Bronchial epithelial cell (primary cell): ENCODE measurements around the gene ELAC1. TPM values are rescaled to one million over a fixed set of nuclear protein-coding genes. Genes with fewer than 3 reads are reported as not detected.
"Not testable (repeated sequence)": the region's sequence is repeated elsewhere in the genome, so short reads cannot be mapped to it uniquely, and the experiment has no call there.

Source experiments
- DNase-seq: peaks from one replicate; pipeline ENCODE4 v3.0.0-alpha.2; 2010; ENCODE audit warnings: low read depth
- FAIRE-seq: peaks from 2 replicates; lab custom pipeline; 2011; peaks lifted over from hg19 to GRCh38; lab: Jason Lieb, UNC
- H3K27me3 ChIP-seq: 2 replicates; pipeline ENCODE4 v1.5.1; 2011; ENCODE audit warnings: low read length; ENCODE audit not compliant: control insufficient read depth, insufficient read depth
- H3K36me3 ChIP-seq: 2 replicates; pipeline ENCODE4 v1.5.1; 2011; ENCODE audit warnings: low read length; ENCODE audit not compliant: control insufficient read depth, insufficient read depth
- H3K4me3 ChIP-seq: 2 replicates; pipeline ENCODE4 v1.5.1; 2011; ENCODE audit warnings: mild to moderate bottlenecking, low read depth, low read length, control low read depth
- total RNA-seq: library from RNA; depleted of rRNA; stranded (reverse); fragments of >200 nt; gene quantifications from 2 replicates; pipeline ENCODE4 v1.2.1, GENCODE V29; 2014
- TF ChIP-seq, protein P1 (sequence below): IDR thresholded peaks from 2 replicates; pipeline ENCODE4 v1.5.1; 2011; ENCODE audit warnings: mild to moderate bottlenecking, moderate library complexity, low read length, control low read depth, inconsistent platforms; ENCODE audit not compliant: insufficient read depth, severe bottlenecking

Gene ELAC1
- total RNA-seq, 1 donor from 2014 or later: 2.6 TPM

DNA sequence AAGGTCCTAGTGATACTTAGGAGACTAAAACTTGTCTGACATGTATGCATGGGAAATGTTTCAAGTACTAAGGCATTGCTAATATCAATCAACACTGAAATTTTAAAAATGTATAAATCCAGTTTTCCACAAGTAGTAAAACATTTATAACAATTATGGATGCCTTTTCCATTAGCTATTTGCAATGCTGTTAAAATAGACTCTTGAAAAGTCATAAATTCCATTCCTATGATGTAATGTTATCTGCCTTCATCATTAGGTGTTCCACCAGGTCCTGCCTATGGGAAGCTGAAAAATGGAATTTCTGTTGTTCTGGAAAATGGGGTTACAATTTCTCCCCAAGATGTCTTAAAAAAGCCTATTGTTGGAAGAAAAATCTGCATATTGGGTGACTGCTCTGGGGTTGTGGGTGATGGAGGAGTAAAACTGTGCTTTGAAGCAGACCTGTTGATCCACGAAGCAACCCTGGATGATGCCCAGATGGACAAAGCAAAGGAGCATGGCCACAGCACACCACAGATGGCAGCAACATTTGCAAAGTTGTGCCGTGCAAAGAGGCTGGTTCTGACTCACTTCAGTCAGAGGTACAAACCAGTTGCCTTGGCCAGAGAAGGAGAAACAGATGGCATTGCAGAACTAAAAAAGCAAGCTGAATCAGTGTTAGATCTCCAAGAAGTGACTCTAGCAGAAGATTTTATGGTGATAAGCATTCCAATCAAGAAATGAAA, 18.7 kb downstream of the ELAC1 start:
- H3K36me3 ChIP-seq: no peaks in the 10 kb centered on the region
- no peak overlapping the region for H3K4me3 ChIP-seq
- DNase-seq: peak; percentile 38
- TF ChIP-seq, protein P1, sequence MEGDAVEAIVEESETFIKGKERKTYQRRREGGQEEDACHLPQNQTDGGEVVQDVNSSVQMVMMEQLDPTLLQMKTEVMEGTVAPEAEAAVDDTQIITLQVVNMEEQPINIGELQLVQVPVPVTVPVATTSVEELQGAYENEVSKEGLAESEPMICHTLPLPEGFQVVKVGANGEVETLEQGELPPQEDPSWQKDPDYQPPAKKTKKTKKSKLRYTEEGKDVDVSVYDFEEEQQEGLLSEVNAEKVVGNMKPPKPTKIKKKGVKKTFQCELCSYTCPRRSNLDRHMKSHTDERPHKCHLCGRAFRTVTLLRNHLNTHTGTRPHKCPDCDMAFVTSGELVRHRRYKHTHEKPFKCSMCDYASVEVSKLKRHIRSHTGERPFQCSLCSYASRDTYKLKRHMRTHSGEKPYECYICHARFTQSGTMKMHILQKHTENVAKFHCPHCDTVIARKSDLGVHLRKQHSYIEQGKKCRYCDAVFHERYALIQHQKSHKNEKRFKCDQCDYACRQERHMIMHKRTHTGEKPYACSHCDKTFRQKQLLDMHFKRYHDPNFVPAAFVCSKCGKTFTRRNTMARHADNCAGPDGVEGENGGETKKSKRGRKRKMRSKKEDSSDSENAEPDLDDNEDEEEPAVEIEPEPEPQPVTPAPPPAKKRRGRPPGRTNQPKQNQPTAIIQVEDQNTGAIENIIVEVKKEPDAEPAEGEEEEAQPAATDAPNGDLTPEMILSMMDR: no peak
- H3K27me3 ChIP-seq: no peaks in the 10 kb centered on the region
- FAIRE-seq: no peak

DNA sequence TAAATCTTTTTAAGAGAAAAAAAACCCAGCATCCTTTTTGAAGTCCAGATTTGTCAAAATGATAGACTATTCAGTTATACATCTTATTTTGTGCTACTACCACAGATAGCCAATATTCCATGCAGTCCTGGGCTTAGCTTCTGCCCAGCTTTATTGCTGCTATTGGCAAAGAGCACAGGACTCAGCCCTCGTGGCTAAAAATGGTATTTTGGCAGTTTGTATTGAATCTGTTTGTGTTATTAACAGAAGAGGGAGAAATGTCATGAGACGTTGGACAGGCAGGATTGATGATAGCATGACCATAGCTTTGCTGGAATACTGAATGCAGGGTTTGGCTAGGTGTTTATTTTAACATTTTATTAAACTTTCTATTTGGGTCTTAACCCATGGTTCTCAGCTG, 19.4 kb downstream of the ELAC1 start:
- TF ChIP-seq, protein P1: no peak
- Histone ChIP-seq H3K36me3 (no peaks in the 10 kb centered on the region), H3K27me3 (no peaks in the 10 kb centered on the region), H3K4me3 (no peak overlapping the region)
- FAIRE-seq (no peak), DNase-seq (no peak)

DNA sequence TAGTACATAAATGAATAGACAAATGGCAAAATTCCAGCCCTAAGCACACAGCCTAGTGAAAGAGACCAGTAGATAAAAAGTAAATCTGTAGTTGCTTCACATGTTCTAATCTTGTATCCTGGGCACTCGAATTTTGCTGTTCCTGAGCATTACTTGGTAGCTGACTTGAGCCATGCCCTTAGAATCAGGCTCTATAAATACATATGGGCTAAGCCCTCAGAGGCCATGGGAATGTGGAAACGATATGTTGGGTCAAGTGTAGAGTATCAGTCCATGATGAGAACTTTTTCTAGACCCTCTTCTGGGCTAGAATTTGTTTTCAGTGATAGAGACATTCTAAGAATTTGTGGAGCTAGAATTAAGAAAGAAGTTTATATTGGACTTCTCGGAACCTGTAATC, 21.9 kb downstream of the ELAC1 start:
- DNase-seq (no peak), FAIRE-seq (no peak)

GRCh38 chr18:50992351-50992762, 24.5 kb downstream of the ELAC1 start:
- no peaks in the 10 kb centered on the region for H3K27me3 ChIP-seq
- DNase-seq: no peak
- no peak overlapping the region for H3K4me3 ChIP-seq
- TF ChIP-seq, protein P1: no peak
- H3K36me3 ChIP-seq: no peaks in the 10 kb centered on the region
- FAIRE-seq: no peak

More for the DNA sequence above, 21.9 kb downstream of the ELAC1 start:
- H3K27me3 ChIP-seq: no peaks in the 10 kb centered on the region
- H3K36me3 ChIP-seq: no peaks in the 10 kb centered on the region
- TF ChIP-seq, protein P1: no peak
- no peak overlapping the region for H3K4me3 ChIP-seq

DNA sequence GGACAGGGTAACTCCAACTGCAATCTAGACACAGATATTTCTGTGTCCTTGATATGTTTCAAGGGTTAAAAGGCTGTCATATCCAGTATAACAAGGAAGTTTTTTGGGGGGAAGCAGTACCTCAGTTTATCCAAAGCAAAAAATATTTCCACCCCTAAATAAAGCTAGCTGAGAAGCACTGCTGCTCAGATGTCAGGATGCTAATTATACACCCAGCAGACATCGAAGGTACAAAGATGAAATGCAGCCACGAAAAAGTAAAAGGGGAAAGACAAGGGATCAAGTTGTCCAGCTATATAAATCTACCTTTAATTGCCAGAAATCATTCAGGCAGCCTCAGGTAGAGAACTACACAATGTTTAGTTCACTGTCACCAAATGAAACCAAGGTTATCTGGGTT, 26.2 kb downstream of the ELAC1 start:
- no peak for FAIRE-seq
- DNase-seq: no peak

GRCh38 chr18:51003174-51003573, 35.3 kb downstream of the ELAC1 start:
- FAIRE-seq, H3K27me3 ChIP-seq: not testable (repeated sequence)

More for the DNA sequence above, 26.2 kb downstream of the ELAC1 start:
- TF ChIP-seq, protein P1: no peak
- Histone ChIP-seq H3K27me3 (no peaks in the 10 kb centered on the region), H3K36me3 (no peaks in the 10 kb centered on the region), H3K4me3 (no peak overlapping the region)

More at GRCh38 chr18:51003174-51003573, 35.3 kb downstream of the ELAC1 start:
- H3K36me3 ChIP-seq, H3K4me3 ChIP-seq, DNase-seq: not testable (repeated sequence)
